Measurements from ENCODE around the gene REEP2. TPM values are rescaled to one million over a fixed set of nuclear protein-coding genes. Genes with fewer than 3 reads are reported as not detected.

Gene REEP2
- total RNA-seq, 1 donor from 2014 or later: 17.2 TPM

DNA sequence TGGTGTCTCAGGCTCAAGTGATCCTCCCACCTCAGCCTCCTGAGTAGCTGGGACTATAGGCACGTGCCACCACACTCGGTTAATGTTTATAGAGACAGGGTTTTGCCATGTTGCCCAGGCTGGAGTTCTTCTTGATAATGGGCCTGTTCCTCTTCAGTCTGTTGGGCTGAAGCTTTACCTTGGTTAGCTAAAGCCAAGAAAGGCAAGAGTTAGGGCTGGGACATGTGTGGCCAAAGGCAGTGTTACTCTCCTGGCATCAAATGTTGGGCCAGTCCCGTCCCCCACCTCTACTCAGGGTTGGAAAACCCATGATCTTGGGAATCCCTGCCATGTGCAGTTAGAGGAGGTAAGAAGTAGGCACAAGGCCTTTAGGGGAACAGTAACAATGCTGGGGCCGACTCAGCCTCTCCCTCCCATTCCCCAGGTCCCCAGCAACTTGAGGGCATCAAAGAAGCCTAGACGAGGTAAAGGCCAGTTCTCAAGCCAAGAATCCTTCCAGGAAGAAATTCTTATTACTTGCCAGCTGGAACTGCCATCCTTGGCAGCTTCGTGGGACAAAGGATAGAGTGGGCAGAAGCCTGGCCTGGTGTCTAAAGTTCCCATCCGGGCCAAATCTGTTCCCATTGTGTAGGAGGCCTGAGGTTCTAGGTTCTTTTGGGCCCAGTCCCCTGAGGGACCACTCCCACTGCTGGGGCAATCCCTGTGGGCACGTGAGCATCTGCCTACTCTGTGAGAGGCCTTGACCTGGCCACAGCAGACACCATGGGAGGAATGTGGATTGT lies 30.9 kb downstream of the REEP2 start:
- H3K27ac Mint-ChIP-seq (ENCODE audit: unreplicated experiment): peak overlapping the region; percentile 18
- H3K4me1 Mint-ChIP-seq (ENCODE audit: low read depth, unreplicated experiment): peaks cover 5% of the 10 kb centered on the region
- H3K79me2 ChIP-seq (ENCODE audit: insufficient read depth, low read length): peaks cover 31% of the 10 kb centered on the region
- peaks cover 26% of the 10 kb centered on the region for H3K36me3 Mint-ChIP-seq (ENCODE audit: low read depth, unreplicated experiment)
- H4K20me1 ChIP-seq (ENCODE audit: insufficient read depth, low read length): peaks cover 56% of the 10 kb centered on the region
- H3K36me3 ChIP-seq (ENCODE audit: insufficient read depth, low read length): peaks cover 23% of the 10 kb centered on the region
- peaks cover 3% of the 10 kb centered on the region for H3K9me3 Mint-ChIP-seq (ENCODE audit: unreplicated experiment)
- H3K4me3 ChIP-seq (ENCODE audit: insufficient read depth, low read depth, low read length): no peak overlapping the region
- H3K4me2 ChIP-seq (ENCODE audit: low read length): peak overlapping the region; percentile 97
- peak overlapping the region; percentile 62 for H3K4me3 Mint-ChIP-seq (ENCODE audit: unreplicated experiment)
- peaks cover 14% of the 10 kb centered on the region for H3K27me3 Mint-ChIP-seq (ENCODE audit: low read depth, unreplicated experiment)
- peaks cover 16% of the 10 kb centered on the region for H3K4me1 ChIP-seq (ENCODE audit: insufficient read depth, low read length)
- H3K27ac ChIP-seq (ENCODE audit: low read depth, low read length): no peak overlapping the region
- no peaks in the 10 kb centered on the region for H3K9me3 ChIP-seq (ENCODE audit: insufficient read depth, low read depth, low read length)
- no peak for TF ChIP-seq EZH2 (IDR thresholded peaks at IDR 0.05; ENCODE audit: insufficient read depth, low read length)
- TF ChIP-seq, protein P1, sequence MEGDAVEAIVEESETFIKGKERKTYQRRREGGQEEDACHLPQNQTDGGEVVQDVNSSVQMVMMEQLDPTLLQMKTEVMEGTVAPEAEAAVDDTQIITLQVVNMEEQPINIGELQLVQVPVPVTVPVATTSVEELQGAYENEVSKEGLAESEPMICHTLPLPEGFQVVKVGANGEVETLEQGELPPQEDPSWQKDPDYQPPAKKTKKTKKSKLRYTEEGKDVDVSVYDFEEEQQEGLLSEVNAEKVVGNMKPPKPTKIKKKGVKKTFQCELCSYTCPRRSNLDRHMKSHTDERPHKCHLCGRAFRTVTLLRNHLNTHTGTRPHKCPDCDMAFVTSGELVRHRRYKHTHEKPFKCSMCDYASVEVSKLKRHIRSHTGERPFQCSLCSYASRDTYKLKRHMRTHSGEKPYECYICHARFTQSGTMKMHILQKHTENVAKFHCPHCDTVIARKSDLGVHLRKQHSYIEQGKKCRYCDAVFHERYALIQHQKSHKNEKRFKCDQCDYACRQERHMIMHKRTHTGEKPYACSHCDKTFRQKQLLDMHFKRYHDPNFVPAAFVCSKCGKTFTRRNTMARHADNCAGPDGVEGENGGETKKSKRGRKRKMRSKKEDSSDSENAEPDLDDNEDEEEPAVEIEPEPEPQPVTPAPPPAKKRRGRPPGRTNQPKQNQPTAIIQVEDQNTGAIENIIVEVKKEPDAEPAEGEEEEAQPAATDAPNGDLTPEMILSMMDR (IDR thresholded peaks at IDR 0.05; ENCODE audit: insufficient read depth, low read depth, low read length): no peak
- no peak overlapping the region for H3K9ac ChIP-seq (ENCODE audit: low read length)
- DNase-seq (ENCODE audit: low read depth): peak; percentile 91
- no peaks in the 10 kb centered on the region for H3K27me3 ChIP-seq (ENCODE audit: insufficient read depth, low read length)
- no peak overlapping the region for H2AFZ ChIP-seq (ENCODE audit: low read depth, low read length)
- no peak for FAIRE-seq

DNA sequence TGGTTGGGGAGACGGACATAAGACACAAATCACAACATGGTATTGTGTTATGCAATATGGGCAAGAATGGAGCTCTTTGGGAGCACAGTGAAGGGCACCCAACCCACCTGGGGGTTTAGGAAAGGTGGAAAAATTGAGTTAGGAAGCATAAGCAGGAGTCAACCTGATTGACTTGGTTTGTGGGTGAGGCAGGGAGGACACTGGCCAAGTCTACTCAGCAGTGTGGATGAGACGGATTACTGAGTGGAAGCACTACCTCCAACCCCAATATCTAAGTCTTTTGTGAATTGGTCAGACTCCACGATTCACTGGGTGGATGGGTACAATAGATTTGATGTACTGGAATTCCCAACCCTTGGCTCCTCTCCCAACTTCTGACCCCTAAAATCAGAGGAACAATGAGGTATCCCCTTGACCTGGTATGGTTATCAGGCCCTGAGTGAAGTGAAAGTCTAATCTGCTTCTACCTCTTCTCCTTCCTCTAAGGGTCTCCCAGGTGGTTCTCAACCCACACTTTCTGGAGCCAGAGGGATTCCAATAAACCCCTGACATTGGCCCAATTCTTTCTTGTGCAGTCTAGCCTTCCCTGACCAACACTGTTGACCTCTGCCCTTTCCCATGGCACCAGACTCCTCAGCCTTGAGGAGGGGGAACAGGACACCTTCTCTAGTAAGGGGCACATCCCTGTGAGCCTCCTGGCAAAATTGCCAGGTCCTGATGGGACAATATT lies 31.6 kb downstream of the REEP2 start:
- Histone ChIP-seq H3K27me3 (ENCODE audit: insufficient read depth, low read length) (no peaks in the 10 kb centered on the region), H2AFZ (ENCODE audit: low read depth, low read length) (no peak overlapping the region), H4K20me1 (ENCODE audit: insufficient read depth, low read length) (peaks cover 56% of the 10 kb centered on the region), H3K4me2 (ENCODE audit: low read length) (no peak overlapping the region), H3K27ac (ENCODE audit: low read depth, low read length) (no peak overlapping the region), H3K9me3 (ENCODE audit: insufficient read depth, low read depth, low read length) (no peaks in the 10 kb centered on the region), H3K4me1 (ENCODE audit: insufficient read depth, low read length) (peaks cover 16% of the 10 kb centered on the region), H3K9ac (ENCODE audit: low read length) (no peak overlapping the region), H3K4me3 (ENCODE audit: insufficient read depth, low read depth, low read length) (no peak overlapping the region), H3K79me2 (ENCODE audit: insufficient read depth, low read length) (peaks cover 28% of the 10 kb centered on the region), H3K36me3 (ENCODE audit: insufficient read depth, low read length) (peaks cover 23% of the 10 kb centered on the region)
- no peak for TF ChIP-seq EZH2 (IDR thresholded peaks at IDR 0.05; ENCODE audit: insufficient read depth, low read length)
- TF ChIP-seq, protein P1 (IDR thresholded peaks at IDR 0.05; ENCODE audit: insufficient read depth, low read depth, low read length): no peak
- DNase-seq (ENCODE audit: low read depth) (no peak), FAIRE-seq (peak; percentile 41)
- Mint-ChIP-seq H3K27ac (ENCODE audit: unreplicated experiment) (peak overlapping the region; percentile 18), H3K4me1 (ENCODE audit: low read depth, unreplicated experiment) (peaks cover 5% of the 10 kb centered on the region), H3K9me3 (ENCODE audit: unreplicated experiment) (peaks cover 4% of the 10 kb centered on the region), H3K36me3 (ENCODE audit: low read depth, unreplicated experiment) (peaks cover 26% of the 10 kb centered on the region), H3K4me3 (ENCODE audit: unreplicated experiment) (peak overlapping the region; percentile 62), H3K27me3 (ENCODE audit: low read depth, unreplicated experiment) (peaks cover 17% of the 10 kb centered on the region)
